GM19395 (cell line): ENCODE measurements around the gene PHKA2.
A peak's percentile ranks its signal among the peaks of the same experiment; 100 is the strongest.

Source experiments
- ATAC-seq: cut with Tn5 transposase; IDR thresholded peaks from one replicate; pipeline ENCODE4 v1.9.1; 2021; ENCODE audit warnings: mild to moderate bottlenecking, moderate library complexity; ENCODE audit not compliant: unreplicated experiment

The PHKA2 gene

DNA sequence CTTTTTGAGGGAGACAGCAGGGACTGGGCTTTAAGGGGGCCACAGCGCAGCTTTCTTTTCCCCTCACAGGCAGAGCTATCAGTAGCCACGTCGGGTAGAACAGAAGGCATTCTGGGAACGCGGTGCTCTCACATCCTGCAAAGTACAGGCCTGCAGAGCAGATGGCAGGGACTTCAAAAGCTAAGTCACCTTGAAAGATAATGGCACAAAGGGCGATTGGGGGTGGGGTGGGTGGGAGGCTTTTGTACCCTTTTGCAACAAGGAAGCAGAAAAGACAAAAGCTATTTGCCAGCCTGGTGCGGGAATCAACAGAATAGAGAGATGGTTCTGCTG is 93.9 kb downstream of the PHKA2 start:
- ATAC-seq, result no peak

DNA sequence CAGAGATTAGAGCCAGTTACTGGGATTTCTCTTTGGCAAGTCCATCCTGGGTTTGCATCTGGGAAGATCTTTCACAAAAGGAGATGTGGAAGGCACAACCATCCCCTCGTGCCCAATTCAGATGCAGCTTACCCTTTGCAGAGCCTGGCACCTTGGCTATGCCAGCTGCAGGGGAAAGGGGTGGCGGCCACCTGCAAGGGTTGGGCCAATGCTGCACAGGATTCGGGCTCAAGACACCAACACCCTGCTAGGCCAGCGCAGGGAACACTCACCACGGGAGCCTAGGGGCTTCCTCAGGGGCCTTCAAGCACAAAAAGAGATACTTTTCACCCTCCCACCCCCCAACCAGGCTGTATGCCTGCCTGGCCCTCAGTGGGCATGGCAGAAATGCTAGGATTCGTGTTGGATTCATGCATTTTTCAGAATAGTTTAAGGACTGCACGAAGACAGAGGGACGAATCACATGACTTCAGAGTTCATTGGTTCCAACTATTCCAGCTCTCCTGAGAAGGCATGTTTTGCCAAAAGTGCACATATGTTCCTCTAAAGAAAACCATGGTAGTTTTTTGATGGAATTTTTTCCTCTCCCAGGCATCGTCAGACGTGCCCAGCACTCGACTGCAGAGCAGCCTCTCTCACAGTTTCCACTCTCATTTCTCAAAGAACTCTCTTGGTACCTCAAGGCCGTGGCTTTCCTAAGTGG is 94.4 kb downstream of the PHKA2 start:
- ATAC-seq, result no peak

DNA sequence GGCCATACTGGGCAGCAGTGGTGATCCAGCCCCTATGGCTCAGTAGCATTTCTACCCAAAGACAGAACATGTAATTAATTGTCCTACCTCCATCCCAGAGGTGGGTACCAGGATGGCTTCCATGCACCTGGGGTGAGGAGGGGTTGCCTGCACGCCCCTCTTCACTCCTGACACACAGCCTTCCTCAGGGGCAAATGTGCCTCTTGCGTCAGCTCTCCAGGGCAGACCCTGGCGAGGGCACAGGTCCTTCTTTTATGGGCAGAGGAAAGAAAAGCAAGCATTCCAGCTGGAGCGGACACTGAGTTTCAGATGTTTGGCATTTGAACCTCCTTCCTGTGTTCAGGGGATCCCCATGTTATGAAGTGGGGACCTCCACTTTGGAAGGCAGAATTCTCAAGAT is 95.6 kb downstream of the PHKA2 start:
- ATAC-seq, result no peak

DNA sequence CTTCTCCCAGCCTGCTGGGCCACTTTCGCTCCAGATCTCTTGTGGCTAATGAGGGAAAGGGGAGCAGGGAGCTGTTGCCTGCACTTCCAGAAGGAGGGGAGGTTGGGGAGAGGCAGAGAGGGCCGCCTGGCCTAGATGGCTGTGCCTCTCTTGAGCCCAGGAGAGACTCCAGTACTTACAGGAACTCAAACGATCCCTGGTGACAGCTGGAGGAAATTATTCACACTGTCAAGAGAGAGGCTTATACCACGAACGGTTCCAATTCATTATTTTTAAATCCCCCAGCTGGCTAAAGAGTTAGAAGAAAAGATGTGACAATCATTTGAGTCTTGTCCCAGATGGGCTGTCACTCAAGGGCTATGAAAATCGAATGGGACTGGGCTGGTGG is 96.1 kb downstream of the PHKA2 start:
- ATAC-seq, result no peak

DNA sequence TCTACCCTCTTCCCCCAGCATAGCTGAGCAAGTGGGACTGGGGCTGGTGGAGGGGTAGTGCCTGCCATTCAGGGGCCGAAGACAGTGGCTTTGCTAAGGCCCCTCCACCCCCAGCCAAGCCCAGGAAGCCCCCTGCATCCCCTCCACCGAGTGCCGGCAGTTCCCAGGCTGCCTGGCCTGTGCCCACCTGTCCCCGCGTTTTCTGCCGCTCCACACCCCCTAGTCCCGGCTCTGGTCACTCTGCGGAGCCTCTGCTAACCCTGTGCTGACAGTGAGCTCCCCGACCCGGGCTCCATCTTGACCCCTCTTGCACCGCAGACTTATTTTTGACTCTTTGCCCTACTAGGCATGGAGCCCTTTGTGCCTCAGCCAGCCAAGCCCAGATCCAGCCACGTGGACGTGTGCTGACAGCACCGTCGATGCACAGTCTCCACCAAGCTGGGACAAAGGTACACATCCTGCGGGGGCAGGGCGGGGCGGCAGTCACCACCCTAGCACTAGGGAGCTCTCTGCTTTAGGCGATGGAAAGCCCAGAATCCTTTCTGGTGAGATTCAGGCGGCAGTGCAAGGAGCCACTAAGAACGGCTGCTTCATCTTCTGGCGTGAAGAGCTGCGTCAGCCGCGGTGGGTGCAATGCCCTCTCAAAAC is 96.6 kb downstream of the PHKA2 start:
- ATAC-seq, result no peak

DNA sequence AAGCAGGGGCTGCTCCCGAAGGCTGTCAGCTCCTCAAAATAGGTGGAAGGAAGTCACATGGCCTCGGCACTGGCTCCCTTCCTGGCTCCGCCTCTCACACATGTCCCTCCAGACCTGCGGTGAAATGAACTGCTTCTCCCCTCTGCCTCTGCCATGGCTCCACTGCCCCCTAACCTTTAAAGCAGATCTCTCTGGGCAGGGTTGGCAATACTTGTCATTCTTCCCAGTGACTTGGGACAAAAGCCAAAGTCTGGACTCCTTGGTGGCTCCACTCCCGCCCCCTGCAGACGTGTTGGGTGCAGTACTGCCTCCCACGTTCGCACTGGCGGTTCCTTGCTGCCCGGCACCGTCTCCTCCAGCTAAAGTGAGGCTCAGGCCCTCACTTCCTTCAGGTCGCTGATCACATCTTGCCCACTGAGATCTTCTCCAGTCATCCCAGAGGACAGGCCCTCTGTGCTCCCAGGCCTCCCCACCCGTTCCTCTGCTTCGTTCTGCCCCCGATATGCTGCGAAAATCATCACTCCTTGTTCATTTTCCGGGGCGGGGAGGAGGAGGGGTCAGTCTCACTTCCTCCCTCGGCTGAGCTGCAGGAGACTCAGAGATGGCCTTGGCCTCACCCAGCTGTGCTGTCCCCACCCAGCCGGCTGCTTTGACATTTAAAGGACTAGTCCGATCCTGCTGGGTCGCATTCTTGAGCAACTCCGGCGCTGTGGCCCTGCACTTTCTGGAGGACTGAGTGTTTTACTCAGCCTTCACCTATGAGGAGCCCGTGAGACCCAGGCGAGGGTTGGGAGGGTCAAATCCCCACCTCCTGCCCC is 97.4 kb downstream of the PHKA2 start:
- ATAC-seq, result peak; percentile 73

DNA sequence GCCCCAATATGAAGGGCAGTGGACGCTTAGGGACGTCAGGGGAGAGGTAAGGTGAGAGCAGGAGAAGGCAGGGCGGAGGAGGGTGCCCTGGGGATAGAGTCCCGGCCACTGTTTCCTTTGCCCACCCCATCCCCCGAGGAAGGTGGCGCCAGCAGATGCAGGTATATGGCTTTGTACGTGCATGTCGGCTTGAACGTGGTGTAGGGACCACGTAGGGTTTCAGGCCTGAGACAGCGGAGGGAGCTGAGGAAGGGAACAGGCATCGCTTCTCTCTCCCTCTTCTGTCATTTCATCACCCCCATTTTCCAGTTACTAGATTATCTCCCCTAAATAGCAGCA is 97.9 kb downstream of the PHKA2 start:
- peak; percentile 43 for ATAC-seq

DNA sequence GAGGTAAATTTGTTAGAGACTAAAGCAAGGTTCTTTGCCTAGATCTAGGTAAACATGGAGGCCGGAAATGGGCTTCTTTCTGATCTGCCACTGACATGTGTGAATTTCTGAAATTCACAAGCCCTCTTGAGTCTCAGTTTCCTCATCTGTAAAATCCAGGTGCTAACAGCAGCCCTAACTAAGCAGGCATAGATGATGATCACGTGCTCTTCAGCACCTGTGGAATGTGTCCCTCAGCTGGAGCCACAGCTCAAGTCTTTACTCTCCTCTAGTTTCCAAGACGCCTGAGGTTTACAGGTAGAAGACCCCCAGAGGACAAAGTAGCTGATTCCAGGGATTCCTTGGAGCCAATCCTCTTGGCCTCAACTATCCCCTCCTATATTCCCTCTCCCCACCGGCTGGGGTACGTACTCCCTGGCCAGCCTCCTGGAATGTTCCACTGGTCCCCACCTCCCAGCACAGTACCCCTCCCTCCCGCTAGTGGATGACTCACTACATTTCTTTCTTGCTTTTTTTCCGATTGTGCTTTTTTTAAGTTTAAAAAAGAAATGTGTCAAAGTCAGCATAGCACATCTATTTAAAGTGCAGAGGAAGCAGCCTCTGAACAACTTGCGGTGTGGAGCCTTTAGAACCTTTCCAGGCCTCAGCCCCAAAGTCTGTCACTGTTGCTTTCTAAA is 98.4 kb downstream of the PHKA2 start:
- ATAC-seq, result peak; percentile 21

DNA sequence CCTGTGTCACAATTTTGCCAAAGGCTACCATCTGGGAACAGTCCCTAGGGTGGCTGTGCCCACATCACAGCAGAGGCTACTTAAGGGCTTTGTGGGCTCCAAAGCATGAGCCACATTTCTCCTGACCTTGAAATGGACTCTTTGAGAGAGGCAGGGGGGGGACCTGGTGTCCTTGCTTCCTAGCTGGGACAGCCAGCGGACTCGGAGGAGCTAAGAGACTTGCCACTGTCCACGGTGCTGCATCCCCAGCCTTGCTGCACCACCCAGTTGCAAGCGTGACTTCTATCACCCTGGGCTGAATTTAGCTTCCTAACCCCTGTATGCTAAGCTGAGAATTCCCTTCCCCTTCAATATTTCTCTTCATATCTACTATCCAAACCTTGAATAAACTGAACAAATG is 99.0 kb downstream of the PHKA2 start:
- ATAC-seq, result no peak

DNA sequence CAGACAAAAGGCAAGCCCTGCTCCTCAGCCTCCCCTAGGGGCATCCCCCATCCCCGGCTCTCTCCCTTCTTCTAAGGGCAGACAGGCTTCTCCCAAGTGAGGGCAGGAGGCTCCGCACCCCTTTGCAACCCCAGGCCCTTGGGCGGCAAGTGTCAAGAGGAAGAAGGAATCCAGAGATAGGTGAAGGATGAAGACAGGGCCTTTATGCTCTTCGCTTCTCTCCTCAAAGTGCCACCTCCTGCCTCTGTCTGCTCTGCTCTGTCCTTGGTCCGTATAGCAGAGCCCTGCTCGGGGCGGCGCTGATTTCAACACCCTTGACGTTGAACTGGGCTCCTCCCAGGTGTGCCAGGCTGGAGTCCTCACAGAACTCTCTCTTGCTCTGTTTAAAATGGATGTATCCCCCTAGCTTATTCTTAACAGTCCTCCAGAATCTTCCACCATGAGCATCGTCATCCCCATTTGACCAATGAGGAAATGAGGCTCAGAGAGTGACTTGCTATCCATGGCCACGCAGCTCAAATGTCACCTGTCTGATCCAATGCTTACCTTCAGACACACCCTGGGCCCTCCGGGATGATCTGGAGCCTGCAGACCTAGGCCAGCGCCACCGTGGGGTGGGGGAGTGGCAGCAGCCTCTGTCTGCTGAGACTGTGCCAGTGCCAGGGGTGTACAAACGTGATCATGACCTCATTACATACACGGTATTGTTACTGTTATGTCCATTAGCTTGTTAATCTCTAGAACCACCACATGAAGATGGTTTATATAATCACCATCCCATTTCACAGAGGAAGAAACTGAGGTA is 99.8 kb downstream of the PHKA2 start:
- no peak for ATAC-seq

DNA sequence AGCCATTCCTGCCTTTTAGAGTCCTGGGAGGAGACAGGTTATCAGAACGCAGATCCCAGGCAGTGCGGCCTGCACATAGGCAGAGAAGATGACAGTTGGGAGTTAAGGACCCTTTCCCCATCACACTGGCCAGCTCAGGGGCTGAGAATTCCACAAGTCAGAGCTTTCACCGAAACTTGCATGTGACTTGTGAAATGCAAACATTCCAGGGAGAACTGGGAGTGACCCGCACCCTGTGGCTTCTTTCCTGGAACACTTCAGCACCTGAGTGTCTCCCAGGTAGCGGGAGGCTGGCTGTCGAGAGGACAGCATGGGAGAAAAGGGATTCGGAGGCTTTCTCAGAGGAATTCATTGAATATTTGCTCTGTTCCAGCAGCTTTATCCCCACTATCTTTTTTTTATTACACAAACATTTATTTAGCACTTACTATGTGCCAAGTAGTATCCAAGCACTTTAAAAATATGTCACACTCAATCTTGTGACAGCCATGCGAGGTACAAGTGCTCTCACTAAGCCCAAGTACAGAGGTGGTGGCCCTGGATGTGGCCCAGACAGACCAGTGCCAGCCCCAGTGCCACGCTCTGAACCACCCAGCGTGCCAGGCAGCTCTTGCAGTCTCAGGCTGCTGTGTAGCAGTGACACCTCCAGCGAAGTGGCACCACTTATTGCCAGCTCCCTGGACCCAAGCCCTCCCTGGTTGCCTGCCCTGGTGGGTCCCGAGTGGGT is 100.5 kb downstream of the PHKA2 start:
- no peak for ATAC-seq

DNA sequence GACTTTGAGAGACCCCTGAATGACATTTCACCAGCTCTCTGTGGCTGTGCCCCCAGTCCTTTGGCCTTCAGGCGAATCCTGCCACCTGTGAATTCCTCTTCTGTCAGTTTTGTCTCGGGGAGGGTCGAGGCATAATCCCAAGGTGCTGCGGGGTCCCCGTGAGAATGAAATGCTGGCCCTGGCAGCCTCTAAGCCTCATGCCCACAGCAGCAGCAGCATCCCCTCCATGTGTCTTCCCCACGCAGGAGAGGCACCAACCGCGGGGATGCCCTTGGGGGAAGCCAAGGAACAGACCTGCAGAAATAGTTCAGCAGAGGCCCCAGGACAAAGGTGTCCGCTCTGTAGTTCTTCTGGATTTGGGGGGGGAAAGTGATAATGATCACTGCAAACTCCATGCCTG is 104.8 kb downstream of the PHKA2 start:
- ATAC-seq, result no peak

DNA sequence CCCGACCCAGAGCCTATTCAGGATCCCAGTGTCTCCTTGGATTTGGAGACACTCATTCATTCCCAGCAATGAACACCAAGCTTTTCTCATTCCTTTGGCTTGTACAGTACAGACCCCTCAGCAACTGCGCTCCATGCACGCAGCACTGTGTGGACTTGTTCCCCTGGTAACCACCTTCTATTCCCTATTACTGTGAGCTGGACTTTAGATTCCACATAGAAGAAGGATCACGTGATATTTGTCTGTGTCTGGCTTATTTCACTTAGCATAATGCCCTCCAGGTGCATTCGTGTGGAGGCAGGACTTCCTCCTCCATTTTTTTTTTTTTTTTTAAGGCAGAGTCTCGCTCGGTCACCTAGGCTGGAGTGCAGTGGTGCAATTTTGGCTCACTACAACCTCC is 106.4 kb downstream of the PHKA2 start:
- no peak for ATAC-seq

DNA sequence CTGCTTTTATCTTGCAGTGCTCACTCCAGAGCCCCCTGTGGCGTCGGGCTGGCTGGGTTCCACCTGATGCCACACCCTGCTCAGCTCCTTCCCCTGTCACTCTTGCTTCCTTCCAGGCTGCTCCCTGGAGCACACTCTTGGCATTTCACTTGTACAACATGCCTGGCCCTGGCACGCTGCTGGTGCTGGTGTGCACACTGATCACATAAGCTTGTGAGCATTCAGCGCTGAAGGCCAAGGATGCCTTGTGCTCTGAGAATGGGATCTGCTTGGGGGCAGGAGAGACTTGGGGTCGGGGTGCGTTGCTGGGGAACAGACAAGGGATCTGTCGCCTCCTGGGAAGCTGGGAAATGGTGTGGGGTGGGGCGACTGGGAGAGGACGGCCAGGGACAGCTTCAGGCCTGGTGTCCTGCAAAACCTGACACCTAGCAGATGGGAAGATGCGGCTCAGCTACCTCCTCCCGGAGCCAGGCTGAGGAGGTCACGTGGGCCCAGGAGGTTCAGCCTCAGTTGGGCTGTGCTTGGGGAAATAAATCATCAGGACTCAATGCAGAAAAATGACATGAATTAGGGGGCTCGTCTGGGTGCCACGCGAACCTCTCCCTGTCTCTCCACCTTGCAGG is 108.5 kb downstream of the PHKA2 start:
- ATAC-seq, result no peak

DNA sequence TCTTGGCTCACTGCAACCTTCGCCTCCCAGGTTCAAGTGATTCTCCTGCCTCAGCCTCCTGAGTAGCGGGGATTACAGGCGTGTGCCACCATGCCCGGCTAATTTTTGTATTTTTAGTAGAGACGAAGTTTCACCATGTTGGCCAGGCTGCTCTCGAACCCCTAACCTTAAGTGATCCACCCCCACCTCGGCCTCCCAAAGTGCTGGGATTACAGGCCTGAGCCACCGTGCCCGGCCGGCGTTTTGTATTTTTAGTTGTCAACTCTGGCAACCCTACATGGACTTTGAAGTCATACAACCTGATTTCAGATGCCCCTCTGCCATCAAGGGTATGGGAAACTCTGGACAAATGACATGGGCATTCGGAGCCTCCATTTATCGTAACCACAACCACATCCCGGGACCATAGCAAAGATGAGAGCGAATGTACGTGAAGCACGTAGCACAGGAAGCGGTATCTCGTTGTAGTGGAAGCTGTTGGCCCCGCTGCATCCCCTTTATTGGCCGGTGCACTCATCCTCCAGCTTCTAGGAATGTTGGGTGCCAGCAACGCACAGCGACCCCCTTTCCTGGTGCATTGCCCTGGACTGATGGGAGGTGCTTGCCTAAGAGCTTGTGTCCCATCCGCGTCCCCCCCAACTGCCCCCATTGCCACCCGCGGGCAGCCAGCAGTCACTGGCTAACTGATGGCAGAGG is 109.2 kb downstream of the PHKA2 start:
- ATAC-seq, result no peak

DNA sequence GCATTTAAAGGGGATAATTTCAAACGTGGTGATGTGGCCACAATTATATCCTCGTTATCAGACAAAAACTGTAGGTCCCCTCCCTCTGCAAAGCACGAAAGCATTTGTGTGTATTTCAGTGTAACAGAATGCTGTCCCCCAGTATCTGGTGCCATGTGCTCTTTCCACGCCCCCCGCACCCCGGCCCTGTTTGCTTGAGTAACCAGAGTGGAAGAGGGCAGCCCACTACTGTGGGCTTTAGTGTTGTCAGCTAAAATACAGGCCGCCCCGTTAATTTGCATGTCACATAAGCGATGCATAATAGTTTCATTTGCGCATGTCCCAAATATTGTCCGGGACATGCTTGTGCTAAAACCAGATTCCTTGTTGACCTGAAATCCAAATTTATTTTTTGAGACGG is 110.1 kb downstream of the PHKA2 start:
- ATAC-seq, result no peak

DNA sequence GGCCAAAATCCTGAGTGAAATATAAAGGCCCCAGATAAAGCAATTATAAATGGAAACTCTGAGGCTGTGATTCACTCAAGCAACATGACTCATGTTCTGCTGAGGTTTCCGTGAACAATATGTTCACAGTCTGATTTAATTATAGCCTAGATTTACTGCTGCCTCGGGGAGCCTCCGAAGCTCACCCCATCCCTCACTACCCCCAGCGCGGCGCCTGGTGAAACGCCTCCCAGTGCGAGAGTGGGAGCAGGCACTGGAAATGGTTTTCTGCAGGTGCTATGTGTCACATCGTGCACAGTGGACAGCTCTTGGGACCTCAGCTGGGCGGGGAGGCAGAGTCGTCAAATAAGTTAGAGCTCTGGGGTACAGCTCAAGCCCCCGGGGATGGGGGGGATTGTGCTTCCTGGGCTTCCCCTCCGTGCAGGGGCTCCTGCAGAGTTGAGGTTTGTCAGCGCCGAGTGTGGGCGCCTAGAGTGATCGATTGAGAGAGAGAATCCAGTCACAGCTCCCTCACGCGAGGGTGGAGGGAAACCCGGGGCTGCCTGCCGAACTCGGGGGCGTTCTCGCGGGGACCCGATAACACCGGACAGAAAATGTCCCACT is 110.6 kb downstream of the PHKA2 start:
- no peak for ATAC-seq

DNA sequence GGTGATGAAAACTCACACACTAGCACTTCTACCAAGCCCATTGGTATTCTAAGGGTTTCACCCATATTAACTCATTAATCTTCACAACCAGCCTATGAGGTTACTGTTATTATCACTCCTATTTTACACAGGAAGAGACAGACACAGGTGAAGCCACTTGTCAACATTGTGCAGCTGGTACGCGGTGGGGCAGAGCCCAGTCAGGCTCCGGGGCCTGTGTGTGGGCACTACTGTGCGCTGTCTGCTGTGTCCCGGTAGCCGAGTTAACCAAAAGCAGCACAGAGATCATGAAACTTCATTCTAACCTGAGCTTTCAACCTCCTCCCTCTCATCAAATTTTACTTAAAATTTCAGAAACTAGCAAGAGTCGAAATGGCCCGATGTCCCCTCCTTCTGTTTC is 111.3 kb downstream of the PHKA2 start:
- no peak for ATAC-seq

DNA sequence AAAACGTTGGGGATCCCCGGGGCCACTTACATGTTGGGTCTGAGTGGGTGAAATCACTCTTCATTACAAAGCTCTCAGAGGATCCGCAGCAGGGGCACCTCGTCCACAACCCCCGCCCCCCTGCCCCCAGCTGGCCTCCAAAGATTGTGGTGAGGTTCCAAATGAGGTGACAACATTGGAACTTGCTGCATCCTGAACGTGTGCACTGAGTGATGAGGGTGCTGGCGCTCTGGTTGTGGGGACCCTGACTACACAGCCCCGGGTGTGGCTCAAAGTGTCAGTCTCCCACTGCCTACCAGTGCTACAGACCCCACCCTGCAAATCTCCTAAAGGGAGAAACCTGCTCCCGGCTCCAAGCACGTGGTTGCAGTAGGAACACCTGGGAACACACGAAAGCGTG is 111.9 kb downstream of the PHKA2 start:
- no peak for ATAC-seq
